IPS-11a (cell line): ENCODE measurements around the gene PEX14.
"Not testable (repeated sequence)": the region's sequence is repeated elsewhere in the genome, so short reads cannot be mapped to it uniquely, and the experiment has no call there.

ENCODE experiments used
- H3K4me3 ChIP-seq: one replicate; pipeline ENCODE4 v1.5.1; 2013; ENCODE audit warnings: low read depth, low read length, control low read depth

The PEX14 gene

DNA sequence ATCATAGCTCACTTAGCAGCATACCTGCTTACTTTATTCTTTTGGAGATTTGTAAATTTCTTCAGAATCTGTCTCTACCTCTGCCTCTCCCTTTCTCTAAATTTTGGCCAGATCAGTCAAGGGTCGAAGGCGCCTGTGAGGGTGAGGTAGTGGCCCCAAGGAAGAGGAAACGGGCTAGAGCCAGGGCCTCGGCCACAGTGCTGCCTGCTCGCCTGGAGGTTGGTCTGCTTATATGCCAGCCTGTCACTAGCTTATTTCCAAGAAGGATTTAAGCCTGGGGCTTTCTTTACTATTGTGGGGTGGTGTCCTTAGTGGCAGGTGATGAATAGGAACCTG lies 19.6 kb downstream of the PEX14 start:
- no peak overlapping the region for H3K4me3 ChIP-seq

DNA sequence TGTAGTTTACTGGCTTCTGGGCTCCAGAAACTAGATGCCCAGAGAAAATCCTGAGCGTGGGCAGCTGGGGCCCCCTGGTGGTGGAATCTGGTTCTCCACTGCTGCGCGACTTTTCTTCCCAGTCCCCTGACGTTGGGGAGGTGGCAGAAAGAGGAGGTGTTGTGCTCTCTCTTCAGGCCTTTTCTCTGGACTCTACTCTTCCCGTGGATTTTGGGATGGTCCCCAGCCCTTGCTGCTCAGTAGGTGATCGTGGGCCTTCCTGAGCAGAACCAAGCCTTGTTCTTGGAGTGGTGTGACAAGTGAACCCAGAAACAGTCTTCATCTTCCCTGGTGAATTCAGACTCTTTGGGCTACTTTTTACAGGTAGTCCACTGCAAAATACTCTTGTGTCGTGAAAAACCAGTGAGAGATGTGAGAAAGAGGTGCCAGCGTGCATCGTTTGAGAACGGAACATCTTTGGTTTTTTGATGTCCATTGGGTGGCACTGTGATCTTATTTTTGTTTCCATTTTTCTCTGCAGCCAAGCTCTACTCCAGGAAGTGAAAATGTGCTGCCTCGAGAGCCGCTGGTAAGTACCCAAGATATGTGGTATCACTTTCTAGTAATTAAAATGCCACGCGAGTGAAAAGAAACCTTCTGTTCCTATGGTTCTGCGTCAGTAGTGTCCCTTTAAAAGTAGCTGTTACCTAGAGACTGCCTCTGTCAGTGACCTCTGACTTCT lies 20.2 kb downstream of the PEX14 start:
- H3K4me3 ChIP-seq: no peak overlapping the region

- H3K4me3 ChIP-seq: no peak overlapping the region
Measured at GRCh38 chr1:10495475-10495817, 20.7 kb downstream of the PEX14 start.

DNA sequence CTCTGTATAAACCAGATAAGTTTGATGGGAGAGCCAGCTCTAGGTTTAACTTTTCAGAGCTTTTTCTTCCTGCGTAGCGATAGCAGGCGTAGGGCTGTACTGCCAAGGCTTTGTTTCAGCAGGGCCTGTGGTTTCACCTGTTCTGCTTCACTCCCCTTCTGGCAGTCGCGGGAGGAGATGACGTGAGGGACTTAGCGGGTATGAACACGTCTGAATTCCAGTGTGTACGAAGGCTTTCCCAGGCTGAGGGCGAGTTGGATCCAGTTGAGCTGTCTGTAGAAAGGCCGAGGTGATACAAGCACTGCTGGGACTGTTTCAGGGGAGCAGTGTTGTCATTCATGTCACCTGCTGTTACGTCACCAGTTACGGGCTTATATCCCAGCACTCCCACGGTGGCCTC lies 21.2 kb downstream of the PEX14 start:
- no peak overlapping the region for H3K4me3 ChIP-seq

DNA sequence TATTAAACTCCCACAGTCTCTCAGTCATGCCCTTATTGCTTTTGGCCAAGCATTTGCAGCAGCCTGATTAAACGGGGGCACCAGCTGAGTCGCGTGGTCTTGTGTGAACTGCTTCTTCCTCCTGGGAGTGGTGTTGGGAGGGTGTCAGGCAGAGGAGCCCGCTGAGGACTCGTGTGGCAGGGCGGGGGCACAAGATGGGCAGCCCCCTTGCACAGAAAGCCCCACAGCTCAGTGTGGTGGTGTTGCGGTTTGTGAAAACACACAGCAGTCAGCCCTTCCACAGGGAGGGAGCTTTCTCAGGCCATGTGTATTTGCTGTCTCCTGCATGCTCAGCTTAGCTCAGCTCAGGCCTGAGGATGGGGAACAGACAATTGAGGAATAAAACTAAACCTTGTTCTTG lies 22.4 kb downstream of the PEX14 start:
- H3K4me3 ChIP-seq: no peak overlapping the region

DNA sequence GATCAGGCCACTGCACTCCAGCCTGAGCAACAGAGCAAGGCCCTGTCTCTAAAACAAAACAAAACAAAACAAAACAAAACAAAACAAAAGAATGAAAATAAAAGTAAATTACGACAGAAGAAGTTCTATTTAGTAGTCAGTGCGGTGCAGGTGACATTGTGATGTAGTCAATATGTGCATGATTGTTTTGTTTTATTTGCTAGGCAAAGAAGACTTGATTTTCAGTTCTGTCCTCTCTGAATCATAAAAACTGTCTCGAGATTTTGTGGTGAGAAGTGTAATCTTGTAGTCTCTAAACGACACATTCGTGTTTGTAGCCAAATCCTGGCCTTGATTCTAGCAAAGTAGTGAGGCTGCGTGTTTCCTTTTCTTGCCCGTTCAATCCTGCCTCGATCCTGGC lies 23.5 kb downstream of the PEX14 start:
- no peak overlapping the region for H3K4me3 ChIP-seq

DNA sequence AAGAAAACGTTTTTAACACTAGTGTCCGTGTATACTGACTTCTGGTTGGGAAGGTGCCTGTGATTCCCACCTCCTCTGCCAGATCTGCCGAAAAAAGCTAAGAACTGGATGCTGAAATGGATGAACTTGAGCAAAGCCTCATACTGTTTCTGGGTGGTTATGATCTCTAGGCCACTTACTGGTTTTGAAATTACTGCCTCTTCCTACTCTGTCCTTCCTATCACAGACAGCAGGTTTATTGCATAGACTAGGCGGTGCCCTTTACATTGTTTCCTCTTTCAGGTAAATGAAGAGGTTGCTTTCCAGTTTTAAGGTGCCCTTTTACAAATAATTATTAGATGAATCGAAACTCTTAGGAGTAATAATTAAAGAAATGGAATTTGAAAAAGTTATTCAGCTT lies 27.5 kb downstream of the PEX14 start:
- H3K4me3 ChIP-seq: no peak overlapping the region

- no peak overlapping the region for H3K4me3 ChIP-seq
Measured at GRCh38 chr1:10504249-10504648, 29.5 kb downstream of the PEX14 start.

GRCh38 chr1:10506046-10506676 lies 31.4 kb downstream of the PEX14 start:
- H3K4me3 ChIP-seq: not testable (repeated sequence)

GRCh38 chr1:10506677-10507047 lies 31.9 kb downstream of the PEX14 start:
- no peak overlapping the region for H3K4me3 ChIP-seq

GRCh38 chr1:10507111-10507879 lies 32.5 kb downstream of the PEX14 start:
- H3K4me3 ChIP-seq: no peak overlapping the region

DNA sequence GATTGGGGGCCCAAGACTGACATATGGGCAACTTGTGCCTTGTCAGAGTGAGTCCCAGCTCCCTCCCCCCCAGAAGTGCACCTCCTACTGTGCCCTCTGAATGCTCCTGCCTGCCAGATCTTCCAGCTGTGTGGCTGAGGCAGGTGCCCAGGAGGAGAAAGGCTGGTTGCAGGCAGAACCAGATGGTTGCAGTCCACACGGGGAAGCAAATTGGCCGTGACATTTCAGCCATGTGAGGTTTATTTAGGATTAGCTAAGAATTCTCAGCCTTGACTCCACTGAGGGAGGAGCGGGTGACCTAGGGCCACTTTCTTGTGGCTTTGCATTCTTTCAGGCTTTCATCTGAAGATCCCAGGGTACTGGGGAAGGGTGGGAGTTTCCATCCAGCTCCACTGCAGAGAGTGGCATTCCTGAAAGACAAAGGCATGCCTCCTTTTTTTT lies 33.8 kb downstream of the PEX14 start:
- no peak overlapping the region for H3K4me3 ChIP-seq

DNA sequence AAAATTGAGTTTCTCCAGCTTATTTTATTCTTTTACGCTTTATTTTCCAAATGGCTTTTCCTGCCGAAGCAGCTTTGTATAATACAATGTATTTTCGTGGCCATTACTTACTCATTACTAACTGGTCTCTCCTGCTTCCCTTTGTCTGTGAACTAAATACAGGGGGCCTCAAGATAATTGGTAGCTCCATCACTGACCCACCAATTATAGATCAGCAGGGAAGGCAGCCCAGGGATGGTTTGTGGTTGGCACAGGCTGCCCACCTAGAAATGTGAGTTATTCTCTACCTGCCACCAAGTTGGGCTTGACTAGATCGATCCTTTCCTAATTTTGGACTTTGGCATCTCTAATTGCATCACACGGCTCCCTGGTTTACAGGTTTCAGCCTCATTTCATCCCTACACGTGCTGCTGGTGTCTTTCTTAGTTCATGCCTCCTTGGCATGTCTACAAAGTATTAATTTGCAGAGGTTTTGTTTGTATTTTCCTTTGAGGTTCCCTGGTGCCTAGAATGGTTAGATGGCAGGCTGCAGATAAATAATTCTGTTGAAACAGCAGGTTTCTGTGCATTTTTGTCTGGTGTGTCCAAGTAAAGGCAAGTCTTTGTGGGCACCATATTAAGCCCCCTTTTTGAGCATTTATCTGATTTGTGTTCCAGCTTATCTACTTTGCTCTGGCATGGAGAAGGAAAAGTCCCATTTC lies 35.2 kb downstream of the PEX14 start:
- no peak overlapping the region for H3K4me3 ChIP-seq

- no peak overlapping the region for H3K4me3 ChIP-seq
Measured at GRCh38 chr1:10510520-10511493, 36.1 kb downstream of the PEX14 start.

GRCh38 chr1:10511494-10511885 lies 36.7 kb downstream of the PEX14 start:
- H3K4me3 ChIP-seq: no peak overlapping the region

DNA sequence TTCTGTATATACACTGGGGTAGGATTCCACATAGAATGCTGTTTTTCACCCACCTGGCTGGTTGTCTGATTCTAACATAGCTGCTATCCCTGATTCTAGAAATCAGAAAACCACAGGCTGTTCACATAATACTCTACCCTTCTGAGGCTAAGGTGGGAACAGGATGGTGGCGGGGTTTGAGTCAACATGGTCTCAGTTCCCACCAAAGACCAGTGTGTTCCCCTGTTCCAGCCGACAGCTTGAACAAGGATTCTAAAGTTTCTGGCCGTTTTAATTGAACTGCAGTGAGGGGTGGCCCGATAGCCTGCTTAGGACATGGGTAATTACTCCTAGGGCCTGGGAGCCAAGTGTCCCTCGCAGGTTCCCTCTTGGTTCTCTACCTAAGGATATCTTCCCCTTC lies 38.4 kb downstream of the PEX14 start:
- H3K4me3 ChIP-seq: no peak overlapping the region

- H3K4me3 ChIP-seq: no peak overlapping the region
Measured at GRCh38 chr1:10514490-10515235, 39.9 kb downstream of the PEX14 start.

GRCh38 chr1:10515301-10515975 lies 40.7 kb downstream of the PEX14 start:
- no peak overlapping the region for H3K4me3 ChIP-seq
